GM19025 (cell line): ENCODE measurements around the gene FAM234A.

ENCODE experiments used
- ATAC-seq: cut with Tn5 transposase; IDR thresholded peaks from one replicate; pipeline ENCODE4 v1.9.1; 2021; ENCODE audit warnings: mild to moderate bottlenecking, low read depth, moderate library complexity; ENCODE audit not compliant: unreplicated experiment

The FAM234A gene

GRCh38 chr16:280005-280460 lies 45.4 kb downstream of the FAM234A start:
- ATAC-seq: no peak

GRCh38 chr16:280552-280951 lies 45.9 kb downstream of the FAM234A start, which contains the start of gene ARHGDIG:
ARHGDIG (plus strand) TSS chr16:280591; CDS start chr16:280681, 90 bp downstream.
- no peak for ATAC-seq

GRCh38 chr16:280991-281659 lies 46.5 kb downstream of the FAM234A start:
- ATAC-seq: no peak

- ATAC-seq: no peak
Measured at GRCh38 chr16:281660-282255, 47.1 kb downstream of the FAM234A start.

GRCh38 chr16:282491-282890 lies 47.9 kb downstream of the FAM234A start:
- no peak for ATAC-seq

GRCh38 chr16:283033-283805 lies 48.6 kb downstream of the FAM234A start, which contains the start of gene PDIA2:
PDIA2 (plus strand) TSS chr16:283164; CDS start chr16:283170, 6 bp downstream.
- no peak for ATAC-seq

- ATAC-seq: no peak
Measured at GRCh38 chr16:284204-285120, 49.8 kb downstream of the FAM234A start.

GRCh38 chr16:285146-286055 lies 50.8 kb downstream of the FAM234A start:
- ATAC-seq: no peak

- no peak for ATAC-seq
Measured at GRCh38 chr16:286491-287297, 52.1 kb downstream of the FAM234A start.

GRCh38 chr16:287298-287811 lies 52.7 kb downstream of the FAM234A start:
- ATAC-seq: no peak

- ATAC-seq: no peak
Measured at GRCh38 chr16:287981-288920, 53.6 kb downstream of the FAM234A start.

- no peak for ATAC-seq
Measured at GRCh38 chr16:289395-289997, 54.9 kb downstream of the FAM234A start.

- ATAC-seq: no peak
Measured at GRCh38 chr16:290015-290680, 55.5 kb downstream of the FAM234A start.

GRCh38 chr16:290681-291405 lies 56.2 kb downstream of the FAM234A start:
- ATAC-seq: no peak

- no peak for ATAC-seq
Measured at GRCh38 chr16:291539-291938, 56.9 kb downstream of the FAM234A start.
